Caco-2 (cell line): ENCODE results near the gene PDE1C. TPM values are rescaled to one million over a fixed set of nuclear protein-coding genes. Genes with fewer than 3 reads are reported as not detected.

ENCODE experiments used
- BruUV-seq: library from RNA; stranded (reverse); fragments of 400-500 nt; replicated peaks from 2 replicates; lab custom pipeline; 2021; lab: Mats Ljungman, UMichigan
- CTCF ChIA-PET: fragments of 300-600 bp; sonication (Branson Sonifier 250); formaldehyde crosslinking; loops from one replicate; lab custom pipeline; 2022; ENCODE audit warnings: antibody characterized with exemption; lab: Charles Lee
- POLR2A ChIA-PET: fragments of 300-600 bp; sonication (Branson Sonifier 250); formaldehyde crosslinking; loops from one replicate; lab custom pipeline; 2022; ENCODE audit warnings: antibody characterized with exemption; lab: Charles Lee
- DNase-seq, 2 experiments: peaks; one replicate each; pipeline versions ENCODE4 v3.0.0 to v3.0.0-alpha.2; 2020 to 2022
- H3K27me3 ChIP-seq: replicated peaks from 2 replicates; pipeline ENCODE4 v1.6.0; 2011; ENCODE audit warnings: low read length; ENCODE audit not compliant: control insufficient read depth, insufficient read depth
- H3K36me3 ChIP-seq: 2 replicates; pipeline ENCODE4 v1.5.1; 2011; ENCODE audit warnings: low read length; ENCODE audit not compliant: control insufficient read depth, insufficient read depth
- H3K4me1 ChIP-seq: fragments of 250-450 bp; sonication (Bioruptor Pico); 2 replicates; pipeline ENCODE4 v1.5.1; 2020; ENCODE audit warnings: mild to moderate bottlenecking
- H3K4me3 ChIP-seq: 2 replicates; pipeline ENCODE4 v1.5.1; 2011; ENCODE audit warnings: low read depth, mild to moderate bottlenecking, control low read depth, low read length
- H3K9me3 ChIP-seq: fragments of 250-450 bp; sonication (Bioruptor Pico); 2 replicates; pipeline ENCODE4 v1.5.1; 2020; ENCODE audit warnings: mild to moderate bottlenecking, moderate library complexity
- H3K27ac Mint-ChIP-seq: one replicate; pipeline ENCODE4 v1.8.0; 2022; ENCODE audit warnings: mixed read lengths; ENCODE audit not compliant: unreplicated experiment
- H3K27me3 Mint-ChIP-seq: one replicate; pipeline ENCODE4 v1.8.0; 2022; ENCODE audit warnings: mixed read lengths; ENCODE audit not compliant: insufficient read depth, unreplicated experiment
- H3K36me3 Mint-ChIP-seq: one replicate; pipeline ENCODE4 v1.8.0; 2022; ENCODE audit warnings: mild to moderate bottlenecking, mixed read lengths; ENCODE audit not compliant: insufficient read depth, unreplicated experiment
- H3K4me1 Mint-ChIP-seq: one replicate; pipeline ENCODE4 v1.8.0; 2022; ENCODE audit warnings: low read depth, mixed read lengths; ENCODE audit not compliant: unreplicated experiment
- H3K4me3 Mint-ChIP-seq: one replicate; pipeline ENCODE4 v1.8.0; 2022; ENCODE audit warnings: mild to moderate bottlenecking, moderate library complexity, mixed read lengths; ENCODE audit not compliant: unreplicated experiment
- H3K9me3 Mint-ChIP-seq: one replicate; pipeline ENCODE4 v1.8.0; 2022; ENCODE audit warnings: mixed read lengths; ENCODE audit not compliant: unreplicated experiment
- CTCF ChIP-seq, 2 experiments: fragments of 200-600 bp in 1 of 2; IDR thresholded peaks; 1 replicate in 1 of 2; 2 replicates in 1 of 2; pipeline versions ENCODE4 v1.5.1 to v1.8.0; 2011 to 2022; ENCODE audit warnings: antibody characterized with exemption in 1 of 2, control low read depth in 1 of 2, inconsistent platforms in 1 of 2, low read depth in 1 of 2, low read length in 1 of 2, mild to moderate bottlenecking in 1 of 2, moderate library complexity in 1 of 2; ENCODE audit not compliant: insufficient read depth in 1 of 2, severe bottlenecking in 1 of 2, unreplicated experiment in 1 of 2
- intact Hi-C: fragments of 100-400 bp; cut with micrococcal nuclease; formaldehyde crosslinking; loops from one replicate; pipeline ENCODE4 v1.10.0; 2022; ENCODE audit not compliant: unreplicated experiment
- total RNA-seq: library from RNA; stranded (reverse); gene quantifications from 2 replicates; pipeline ENCODE4 v1.2.3, GENCODE V29; 2022

The PDE1C gene
- total RNA-seq, 1 experiment from 2014 or later = not detected

- Mint-ChIP-seq H3K4me1 (no peaks in the 10 kb centered on the region), H3K36me3 (no peaks in the 10 kb centered on the region), H3K4me3 (no peak overlapping the region), H3K27me3 (peaks cover 8% of the 10 kb centered on the region), H3K9me3 (peaks cover 12% of the 10 kb centered on the region), H3K27ac (no peak overlapping the region)
- Histone ChIP-seq H3K27me3 (no peaks in the 10 kb centered on the region), H3K4me1 (no peaks in the 10 kb centered on the region), H3K36me3 (no peaks in the 10 kb centered on the region), H3K9me3 (0 out of 2 replicates have a peak, but pooled peaks cover 13% of the 10 kb centered on the region), H3K4me3 (no peak overlapping the region)
- intact Hi-C loops = no loop called here
- CTCF ChIA-PET = interaction anchor here (0.7 kb wide), 1 partner anchor 88 kb away, joined by 3 read pairs; no protein-coding TSS in a partner anchor
- DNase-seq = no peak
- TF ChIP-seq CTCF (IDR thresholded peaks at IDR 0.05; ENCODE audit: insufficient read depth in 1 of 2, low read depth in 1 of 2, low read length in 1 of 2, severe bottlenecking in 1 of 2, unreplicated experiment in 1 of 2) = no peak
- POLR2A ChIA-PET = no interaction called here
- no TSS peak for BruUV-seq
These were observed 46.2 kb upstream of the PDE1C start for GRCh38 chr7:32116436-32116835.

GRCh38 chr7:32115831-32116230 lies 45.6 kb upstream of the PDE1C start:
- BruUV-seq = no TSS peak
- no peak for TF ChIP-seq CTCF (IDR thresholded peaks at IDR 0.05; ENCODE audit: insufficient read depth in 1 of 2, low read depth in 1 of 2, low read length in 1 of 2, severe bottlenecking in 1 of 2, unreplicated experiment in 1 of 2)
- H3K36me3 Mint-ChIP-seq = no peaks in the 10 kb centered on the region
- DNase-seq = no peak
- peaks cover 8% of the 10 kb centered on the region for H3K27me3 Mint-ChIP-seq
- intact Hi-C loops = no loop called here
- Histone ChIP-seq H3K4me3 (no peak overlapping the region), H3K9me3 (0 out of 2 replicates have a peak, but pooled peaks cover 14% of the 10 kb centered on the region), H3K4me1 (no peaks in the 10 kb centered on the region), H3K36me3 (no peaks in the 10 kb centered on the region), H3K27me3 (no peaks in the 10 kb centered on the region)
- no peak overlapping the region for H3K4me3 Mint-ChIP-seq
- H3K4me1 Mint-ChIP-seq = no peaks in the 10 kb centered on the region
- CTCF ChIA-PET = interaction anchor here (0.7 kb wide), 1 partner anchor 88 kb away, joined by 3 read pairs; no protein-coding TSS in a partner anchor
- POLR2A ChIA-PET = no interaction called here
- H3K9me3 Mint-ChIP-seq = peaks cover 12% of the 10 kb centered on the region
- H3K27ac Mint-ChIP-seq = no peak overlapping the region

DNA sequence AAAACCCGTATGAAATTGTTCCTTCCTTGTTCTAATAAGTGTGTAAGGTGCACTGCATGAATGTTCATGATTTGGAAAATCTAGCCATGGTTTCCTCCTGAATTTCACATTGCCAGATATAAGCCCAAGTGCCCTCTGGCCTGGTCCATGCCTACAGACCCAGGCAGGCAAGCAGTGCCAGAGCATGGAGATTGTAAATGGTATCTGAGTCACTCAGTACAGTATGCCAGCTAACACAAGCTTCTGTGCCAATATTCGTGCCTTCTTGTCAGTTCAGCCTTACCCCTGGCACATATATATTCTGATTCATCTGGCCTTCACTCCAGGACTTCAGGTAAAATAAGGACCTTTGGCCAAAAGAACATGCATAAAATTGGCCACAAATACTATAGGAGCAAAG lies 38.4 kb upstream of the PDE1C start:
- DNase-seq = no peak
- H3K36me3 ChIP-seq = no peaks in the 10 kb centered on the region
- no peak overlapping the region for H3K4me3 Mint-ChIP-seq
- TF ChIP-seq CTCF (IDR thresholded peaks at IDR 0.05; ENCODE audit: insufficient read depth in 1 of 2, low read depth in 1 of 2, low read length in 1 of 2, severe bottlenecking in 1 of 2, unreplicated experiment in 1 of 2) = no peak
- no peaks in the 10 kb centered on the region for H3K27me3 ChIP-seq
- BruUV-seq = no TSS peak
- H3K9me3 ChIP-seq = 0 out of 2 replicates have a peak, but pooled peaks cover 9% of the 10 kb centered on the region
- H3K27ac Mint-ChIP-seq = no peak overlapping the region
- POLR2A ChIA-PET = no interaction called here
- CTCF ChIA-PET = no interaction called here
- no peaks in the 10 kb centered on the region for H3K36me3 Mint-ChIP-seq
- H3K4me3 ChIP-seq = no peak overlapping the region
- intact Hi-C loops = no loop called here
- H3K4me1 ChIP-seq = no peaks in the 10 kb centered on the region
- peaks cover 6% of the 10 kb centered on the region for H3K27me3 Mint-ChIP-seq
- H3K4me1 Mint-ChIP-seq = no peaks in the 10 kb centered on the region
- H3K9me3 Mint-ChIP-seq = peaks cover 12% of the 10 kb centered on the region
